GM12874 (cell line): ENCODE measurements around the gene FRMD4B.

Experiments
- TF ChIP-seq, protein P1 (sequence below): IDR thresholded peaks from 2 replicates; pipeline ENCODE4 v1.5.1; 2011; ENCODE audit warnings: low read depth, mild to moderate bottlenecking, control low read depth, low read length, moderate library complexity; ENCODE audit not compliant: insufficient read depth

The FRMD4B gene

DNA sequence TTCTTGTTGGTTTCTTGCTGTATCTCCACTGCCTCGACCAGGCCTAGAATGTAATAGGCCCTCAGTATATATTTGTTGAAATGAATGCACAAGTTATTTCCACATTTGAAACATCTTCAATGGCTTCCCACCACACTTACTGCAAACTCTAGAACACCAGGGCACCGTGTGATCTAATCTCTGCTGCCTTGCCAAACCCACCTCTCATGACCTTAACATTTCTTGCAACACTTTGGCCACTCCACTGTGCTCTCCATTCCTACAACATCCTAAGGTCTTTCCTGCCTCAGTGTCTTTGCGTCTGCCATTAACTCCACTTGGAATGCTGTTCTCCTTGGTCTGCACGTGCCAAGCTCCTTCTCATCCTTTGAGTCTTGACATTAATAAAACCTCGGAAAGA is 14.1 kb downstream of the FRMD4B start:
- TF ChIP-seq, protein P1, sequence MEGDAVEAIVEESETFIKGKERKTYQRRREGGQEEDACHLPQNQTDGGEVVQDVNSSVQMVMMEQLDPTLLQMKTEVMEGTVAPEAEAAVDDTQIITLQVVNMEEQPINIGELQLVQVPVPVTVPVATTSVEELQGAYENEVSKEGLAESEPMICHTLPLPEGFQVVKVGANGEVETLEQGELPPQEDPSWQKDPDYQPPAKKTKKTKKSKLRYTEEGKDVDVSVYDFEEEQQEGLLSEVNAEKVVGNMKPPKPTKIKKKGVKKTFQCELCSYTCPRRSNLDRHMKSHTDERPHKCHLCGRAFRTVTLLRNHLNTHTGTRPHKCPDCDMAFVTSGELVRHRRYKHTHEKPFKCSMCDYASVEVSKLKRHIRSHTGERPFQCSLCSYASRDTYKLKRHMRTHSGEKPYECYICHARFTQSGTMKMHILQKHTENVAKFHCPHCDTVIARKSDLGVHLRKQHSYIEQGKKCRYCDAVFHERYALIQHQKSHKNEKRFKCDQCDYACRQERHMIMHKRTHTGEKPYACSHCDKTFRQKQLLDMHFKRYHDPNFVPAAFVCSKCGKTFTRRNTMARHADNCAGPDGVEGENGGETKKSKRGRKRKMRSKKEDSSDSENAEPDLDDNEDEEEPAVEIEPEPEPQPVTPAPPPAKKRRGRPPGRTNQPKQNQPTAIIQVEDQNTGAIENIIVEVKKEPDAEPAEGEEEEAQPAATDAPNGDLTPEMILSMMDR: no peak

DNA sequence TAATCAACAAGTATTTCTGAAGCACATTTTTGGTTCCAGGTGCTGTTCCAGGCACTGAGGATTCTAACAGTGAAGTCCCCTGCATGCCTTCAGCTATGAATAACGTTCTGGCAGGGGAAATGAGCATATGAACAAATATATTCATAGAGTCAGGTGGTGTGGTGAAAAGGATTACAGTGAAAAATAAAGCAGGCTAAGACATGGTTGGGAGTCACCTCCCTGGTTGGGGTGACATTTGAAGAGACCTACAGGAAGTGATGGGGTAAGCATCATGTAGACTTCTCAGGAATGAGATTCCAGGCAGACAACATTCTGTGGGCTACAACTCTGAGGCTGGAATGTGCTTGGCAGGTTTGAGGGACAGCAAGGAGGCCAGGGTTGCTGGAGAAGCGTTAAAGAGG is 15.0 kb downstream of the FRMD4B start:
- TF ChIP-seq, protein P1: no peak

DNA sequence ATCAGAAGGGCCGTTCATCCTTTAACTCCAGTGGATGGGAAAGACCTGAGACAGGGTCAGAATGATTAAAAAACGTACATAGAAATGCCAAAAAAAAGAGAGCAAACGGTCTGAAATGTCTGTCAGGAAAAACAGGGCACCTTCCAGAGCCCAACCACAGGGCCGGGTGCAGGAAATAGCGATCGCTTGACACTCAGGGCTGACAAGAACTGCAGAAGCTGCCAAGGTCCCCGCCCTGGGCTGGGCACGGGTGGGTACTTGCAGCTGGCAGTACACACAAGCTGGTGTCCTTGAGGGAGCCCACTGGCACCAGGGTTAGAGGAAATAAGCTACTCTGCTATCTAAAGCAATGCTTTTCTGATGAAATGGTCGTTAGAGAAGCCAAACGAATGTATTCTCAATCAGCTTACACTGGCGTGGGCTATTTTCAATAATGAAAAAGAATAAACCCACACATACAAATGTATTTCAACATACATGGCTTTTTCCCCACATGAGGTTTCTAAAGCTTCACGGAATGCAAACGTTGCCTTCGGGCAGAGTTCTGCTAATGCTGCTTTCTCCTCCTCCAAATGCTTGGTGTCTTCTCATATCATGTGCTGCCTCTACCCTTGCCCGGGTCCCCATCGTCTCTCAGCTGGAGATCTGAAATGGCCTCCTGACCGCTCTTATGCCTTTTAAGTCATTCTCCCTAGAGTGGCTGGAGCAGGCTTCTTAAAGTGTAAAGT is 15.6 kb downstream of the FRMD4B start:
- TF ChIP-seq, protein P1: no peak

DNA sequence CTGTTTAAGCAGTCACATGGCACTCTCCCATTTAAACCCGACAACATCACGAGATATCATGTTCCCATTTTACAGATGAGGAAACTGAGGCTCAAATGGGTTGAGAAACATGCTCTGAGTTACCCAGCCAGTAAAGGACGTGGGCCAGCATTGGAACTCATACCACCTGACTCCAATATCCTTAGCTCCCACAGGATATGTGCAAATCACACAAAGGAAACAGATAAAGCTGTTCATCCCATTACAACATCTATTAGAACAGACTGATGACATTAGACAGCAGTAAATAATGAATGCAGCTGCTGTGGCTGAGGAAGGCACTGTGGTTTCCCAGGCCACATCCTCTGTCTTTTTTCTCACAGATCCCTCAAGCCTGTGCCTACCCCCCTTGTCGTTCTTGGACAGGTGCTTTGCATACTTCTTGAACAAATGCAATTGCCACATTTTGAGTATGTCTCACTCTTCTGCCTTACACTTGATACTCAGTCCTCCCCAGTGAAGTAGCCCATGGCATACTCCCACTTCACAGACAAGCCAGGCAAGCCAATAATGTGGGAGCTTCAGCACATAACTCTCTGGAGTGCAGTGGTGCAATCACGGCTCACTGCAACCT is 17.7 kb downstream of the FRMD4B start:
- TF ChIP-seq, protein P1: no peak

DNA sequence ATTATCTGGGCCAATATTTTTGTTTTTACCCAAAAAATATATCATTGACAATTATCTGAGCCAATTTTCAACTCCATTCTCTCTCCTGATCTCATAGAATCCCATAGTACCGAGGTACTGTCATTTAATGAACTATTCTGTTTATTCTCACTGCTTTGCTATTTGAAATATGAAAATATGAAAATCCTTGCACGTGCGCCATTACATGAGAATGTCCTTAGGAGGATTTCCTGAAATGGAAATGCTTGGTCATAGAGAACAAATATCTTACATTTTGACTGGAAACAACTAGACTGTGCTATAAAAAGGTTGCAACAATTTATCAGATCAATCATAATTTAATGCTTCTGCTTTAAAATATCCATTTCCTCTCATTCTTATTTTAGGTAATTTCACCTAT is 18.3 kb downstream of the FRMD4B start:
- TF ChIP-seq, protein P1: no peak

DNA sequence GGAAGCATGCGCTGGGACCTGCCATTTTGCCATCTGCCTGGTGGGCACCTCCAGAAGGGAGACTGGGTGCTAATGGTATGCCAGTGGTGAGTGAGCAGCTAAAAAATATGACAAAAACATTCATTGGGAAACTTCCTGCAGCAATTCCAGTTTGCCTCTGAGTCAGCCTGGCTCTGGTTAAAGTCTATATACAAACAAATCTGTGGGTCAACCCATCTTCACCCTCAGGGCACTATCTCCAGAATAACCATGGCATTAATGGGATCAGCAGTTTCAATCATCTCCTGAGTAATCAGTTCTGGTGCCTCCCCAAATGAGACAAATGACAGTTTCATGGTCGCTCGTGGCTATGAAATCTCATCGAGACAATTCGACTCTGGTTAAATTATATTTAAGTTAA is 21.5 kb downstream of the FRMD4B start:
- TF ChIP-seq, protein P1: no peak

DNA sequence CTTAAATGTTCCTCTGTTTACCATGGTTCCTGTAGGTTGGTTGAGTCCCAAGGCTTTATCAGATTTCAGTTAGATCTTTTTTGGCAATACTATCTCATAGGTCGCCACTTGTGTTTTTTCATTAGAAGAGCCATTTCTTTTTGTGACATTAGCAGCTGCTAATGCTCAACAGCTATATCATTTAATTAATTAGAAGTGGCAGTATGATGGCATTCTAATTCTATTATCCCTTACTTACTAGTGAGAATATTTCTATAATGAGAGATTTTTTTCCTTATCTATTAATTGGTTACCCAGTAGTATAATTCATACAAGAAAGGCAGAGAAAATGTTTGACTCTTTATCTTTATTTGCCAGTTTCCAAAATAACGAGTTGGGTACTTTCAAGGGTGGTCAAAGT is 25.2 kb downstream of the FRMD4B start:
- TF ChIP-seq, protein P1: no peak
